ENCODE results near the gene ZNF488. TPM values are rescaled to one million over a fixed set of nuclear protein-coding genes. Genes with fewer than 3 reads are reported as not detected.

The ZNF488 gene
- total RNA-seq, 2 experiments from 2014 or later, result not detected

DNA sequence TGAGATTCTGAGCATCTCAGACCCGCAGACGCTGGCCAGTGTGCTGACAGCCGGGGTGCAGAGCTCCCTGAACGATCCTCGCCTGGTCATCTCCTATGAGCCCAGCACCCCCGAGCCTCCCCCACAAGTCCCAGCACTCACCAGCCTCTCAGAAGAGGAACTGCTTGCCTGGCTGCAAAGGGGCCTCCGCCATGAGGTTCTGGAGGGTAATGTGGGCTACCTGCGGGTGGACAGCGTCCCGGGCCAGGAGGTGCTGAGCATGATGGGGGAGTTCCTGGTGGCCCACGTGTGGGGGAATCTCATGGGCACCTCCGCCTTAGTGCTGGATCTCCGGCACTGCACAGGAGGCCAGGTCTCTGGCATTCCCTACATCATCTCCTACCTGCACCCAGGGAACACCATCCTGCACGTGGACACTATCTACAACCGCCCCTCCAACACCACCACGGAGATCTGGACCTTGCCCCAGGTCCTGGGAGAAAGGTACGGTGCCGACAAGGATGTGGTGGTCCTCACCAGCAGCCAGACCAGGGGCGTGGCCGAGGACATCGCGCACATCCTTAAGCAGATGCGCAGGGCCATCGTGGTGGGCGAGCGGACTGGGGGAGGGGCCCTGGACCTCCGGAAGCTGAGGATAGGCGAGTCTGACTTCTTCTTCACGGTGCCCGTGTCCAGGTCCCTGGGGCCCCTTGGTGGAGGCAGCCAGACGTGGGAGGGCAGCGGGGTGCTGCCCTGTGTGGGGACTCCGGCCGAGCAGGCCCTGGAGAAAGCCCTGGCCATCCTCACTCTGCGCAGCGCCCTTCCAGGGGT lies 35.2 kb downstream of the ZNF488 start:
- no peaks in the 10 kb centered on the region for H3K36me3 Mint-ChIP-seq (ENCODE audit: low read depth)
- no peak for DNase-seq
- no peaks in the 10 kb centered on the region for H3K9me3 Mint-ChIP-seq (ENCODE audit: insufficient read depth)
- CTCF ChIA-PET, result interaction anchor here (1.6 kb wide), 1 partner anchor 13 kb away, joined by 5 read pairs; no protein-coding TSS in a partner anchor
- no peaks in the 10 kb centered on the region for H3K27me3 Mint-ChIP-seq (ENCODE audit: low read depth)
- POLR2A ChIA-PET, result no interaction called here
- no peak overlapping the region for H3K4me3 Mint-ChIP-seq
- no peak for ATAC-seq
- no peak overlapping the region for H3K27ac Mint-ChIP-seq
- H3K4me1 Mint-ChIP-seq (ENCODE audit: low read depth), result no peaks in the 10 kb centered on the region

DNA sequence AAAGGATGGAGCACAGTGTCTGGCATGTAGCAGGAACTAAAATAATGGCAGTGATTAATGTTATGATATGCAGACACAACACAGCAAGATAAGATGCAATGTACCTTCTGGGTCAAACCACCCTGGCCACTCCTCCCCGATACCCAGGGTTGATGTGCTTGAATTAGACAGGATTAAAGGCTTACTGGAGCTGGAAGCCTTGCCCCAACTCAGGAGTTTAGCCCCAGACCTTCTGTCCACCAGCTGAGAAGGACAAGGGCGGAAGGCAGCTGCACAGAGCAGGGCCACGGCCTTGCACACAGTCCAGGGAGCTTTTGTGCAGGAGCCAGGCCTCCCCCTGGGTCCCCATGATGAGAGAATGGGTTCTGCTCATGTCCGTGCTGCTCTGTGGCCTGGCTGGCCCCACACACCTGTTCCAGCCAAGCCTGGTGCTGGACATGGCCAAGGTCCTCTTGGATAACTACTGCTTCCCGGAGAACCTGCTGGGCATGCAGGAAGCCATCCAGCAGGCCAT lies 35.9 kb downstream of the ZNF488 start, which contains the start of gene RBP3:
TSS of gene RBP3 (plus strand) at position 226 of the 514 bp plus-strand sequence. CDS start at position 348, 122 bp downstream.
- no peaks in the 10 kb centered on the region for H3K9me3 Mint-ChIP-seq (ENCODE audit: insufficient read depth)
- POLR2A ChIA-PET, result no interaction called here
- DNase-seq, result no peak
- H3K27me3 Mint-ChIP-seq (ENCODE audit: low read depth), result no peaks in the 10 kb centered on the region
- no peak within 1 kb of the TSS for H3K27ac Mint-ChIP-seq
- H3K4me3 Mint-ChIP-seq, result no peak within 1 kb of the TSS
- no peaks in the 10 kb centered on the region for H3K36me3 Mint-ChIP-seq (ENCODE audit: low read depth)
- no peaks in the 10 kb centered on the region for H3K4me1 Mint-ChIP-seq (ENCODE audit: low read depth)
- ATAC-seq, result no peak
- CTCF ChIA-PET, result interaction anchor here (1.0 to 1.6 kb wide), 2 partner anchors 12 to 14 kb away, joined by 4 to 5 read pairs; no protein-coding TSS in a partner anchor

DNA sequence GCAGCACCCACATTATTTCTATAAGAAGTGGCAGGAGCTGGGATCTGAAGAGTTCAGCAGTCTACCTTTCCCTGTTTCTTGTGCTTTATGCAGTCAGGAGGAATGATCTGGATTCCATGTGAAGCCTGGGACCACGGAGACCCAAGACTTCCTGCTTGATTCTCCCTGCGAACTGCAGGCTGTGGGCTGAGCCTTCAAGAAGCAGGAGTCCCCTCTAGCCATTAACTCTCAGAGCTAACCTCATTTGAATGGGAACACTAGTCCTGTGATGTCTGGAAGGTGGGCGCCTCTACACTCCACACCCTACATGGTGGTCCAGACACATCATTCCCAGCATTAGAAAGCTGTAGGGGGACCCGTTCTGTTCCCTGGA lies 36.8 kb downstream of the ZNF488 start:
- H3K4me1 Mint-ChIP-seq (ENCODE audit: low read depth), result no peaks in the 10 kb centered on the region

DNA sequence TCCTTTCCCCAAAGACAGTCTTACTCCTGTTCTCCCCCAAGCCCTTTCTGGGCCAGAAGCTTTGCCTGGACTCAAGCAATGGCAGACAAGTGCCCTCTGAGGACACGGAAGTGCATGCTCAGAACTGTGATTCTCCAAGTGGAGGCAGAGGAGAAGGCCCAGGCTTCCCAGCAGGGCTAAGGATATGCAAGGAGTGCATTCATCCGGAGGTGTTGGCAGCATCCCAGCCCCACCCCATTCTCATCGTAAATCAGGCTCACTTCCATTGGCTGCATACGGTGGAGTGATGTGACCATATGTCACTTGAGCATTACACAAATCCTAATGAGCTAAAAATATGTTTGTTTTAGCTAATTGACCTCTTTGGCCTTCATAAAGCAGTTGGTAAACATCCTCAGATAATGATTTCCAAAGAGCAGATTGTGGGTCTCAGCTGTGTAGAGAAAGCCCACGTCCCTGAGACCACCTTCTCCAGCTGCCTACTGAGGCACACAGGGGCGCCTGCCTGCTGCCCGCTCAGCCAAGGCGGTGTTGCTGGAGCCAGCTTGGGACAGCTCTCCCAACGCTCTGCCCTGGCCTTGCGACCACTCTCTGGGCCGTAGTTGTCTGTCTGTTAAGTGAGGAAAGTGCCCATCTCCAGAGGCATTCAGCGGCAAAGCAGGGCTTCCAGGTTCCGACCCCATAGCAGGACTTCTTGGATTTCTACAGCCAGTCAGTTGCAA lies 37.4 kb downstream of the ZNF488 start:
- Mint-ChIP-seq H3K27ac (no peak overlapping the region), H3K4me3 (no peak overlapping the region), H3K4me1 (ENCODE audit: low read depth) (no peaks in the 10 kb centered on the region), H3K27me3 (ENCODE audit: low read depth) (no peaks in the 10 kb centered on the region), H3K9me3 (ENCODE audit: insufficient read depth) (no peaks in the 10 kb centered on the region), H3K36me3 (ENCODE audit: low read depth) (no peaks in the 10 kb centered on the region)
- ATAC-seq (no peak), DNase-seq (no peak)
- ChIA-PET POLR2A (no interaction called here), CTCF (interaction anchor here (1.0 to 1.6 kb wide), 3 partner anchors 14 to 322 kb away, joined by 4 to 8 read pairs (median 5); no protein-coding TSS in a partner anchor)

More for the DNA sequence above, 36.8 kb downstream of the ZNF488 start:
- DNase-seq, result no peak
- no peak overlapping the region for H3K27ac Mint-ChIP-seq
- ChIA-PET POLR2A (no interaction called here), CTCF (interaction anchor here (1.0 to 1.6 kb wide), 3 partner anchors 13 to 322 kb away, joined by 4 to 8 read pairs (median 5); no protein-coding TSS in a partner anchor)
- no peak for ATAC-seq
- no peaks in the 10 kb centered on the region for H3K9me3 Mint-ChIP-seq (ENCODE audit: insufficient read depth)
- H3K36me3 Mint-ChIP-seq (ENCODE audit: low read depth), result no peaks in the 10 kb centered on the region
- no peak overlapping the region for H3K4me3 Mint-ChIP-seq
- no peaks in the 10 kb centered on the region for H3K27me3 Mint-ChIP-seq (ENCODE audit: low read depth)

DNA sequence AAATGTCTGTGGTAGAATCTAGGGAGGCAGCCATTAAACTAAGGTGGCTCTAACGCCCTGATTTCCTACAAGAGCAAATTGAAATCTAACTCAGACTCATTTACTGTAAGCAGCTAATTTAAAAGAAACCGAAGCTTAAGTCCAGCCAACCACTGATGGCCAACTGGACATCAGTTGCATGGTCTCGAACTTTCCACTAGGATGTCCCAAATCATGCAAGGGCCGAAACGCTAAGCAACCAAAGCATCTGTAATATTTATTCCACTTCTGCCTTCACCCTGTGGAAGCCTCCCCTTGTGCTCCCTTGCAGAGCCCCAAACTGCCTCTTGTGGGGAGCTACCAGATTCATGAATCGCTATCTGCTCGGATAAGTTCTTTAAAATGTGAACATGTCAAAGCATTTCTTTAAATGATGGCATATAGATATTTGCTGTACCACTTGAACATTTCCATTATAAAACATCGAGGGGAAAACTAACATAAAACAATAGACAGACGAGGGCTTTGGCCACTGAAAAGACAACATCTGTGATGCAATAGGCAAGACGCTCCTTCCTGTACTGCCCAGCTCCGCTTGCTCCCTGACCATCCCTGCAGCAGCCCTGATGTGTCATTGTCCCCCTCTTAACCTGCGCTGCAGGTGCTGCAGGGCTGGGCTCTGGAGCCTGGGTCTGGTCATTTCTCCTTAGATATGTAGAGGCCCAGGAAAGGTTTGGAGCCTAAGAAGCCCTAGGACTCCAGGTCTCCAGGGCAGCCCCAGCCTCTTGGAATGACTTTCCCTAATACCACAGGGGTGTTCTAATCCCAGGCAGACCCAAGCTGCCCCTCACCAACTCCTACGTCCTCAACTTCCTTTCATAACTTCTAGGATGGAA lies 38.9 kb downstream of the ZNF488 start:
- POLR2A ChIA-PET, result no interaction called here
- no peaks in the 10 kb centered on the region for H3K36me3 Mint-ChIP-seq (ENCODE audit: low read depth)
- H3K27ac Mint-ChIP-seq, result no peak overlapping the region
- H3K4me3 Mint-ChIP-seq, result no peak overlapping the region
- DNase-seq, result no peak
- CTCF ChIA-PET, result no interaction called here
- H3K4me1 Mint-ChIP-seq (ENCODE audit: low read depth), result no peaks in the 10 kb centered on the region
- H3K9me3 Mint-ChIP-seq (ENCODE audit: insufficient read depth), result no peaks in the 10 kb centered on the region
- H3K27me3 Mint-ChIP-seq (ENCODE audit: low read depth), result no peaks in the 10 kb centered on the region
- ATAC-seq, result no peak

DNA sequence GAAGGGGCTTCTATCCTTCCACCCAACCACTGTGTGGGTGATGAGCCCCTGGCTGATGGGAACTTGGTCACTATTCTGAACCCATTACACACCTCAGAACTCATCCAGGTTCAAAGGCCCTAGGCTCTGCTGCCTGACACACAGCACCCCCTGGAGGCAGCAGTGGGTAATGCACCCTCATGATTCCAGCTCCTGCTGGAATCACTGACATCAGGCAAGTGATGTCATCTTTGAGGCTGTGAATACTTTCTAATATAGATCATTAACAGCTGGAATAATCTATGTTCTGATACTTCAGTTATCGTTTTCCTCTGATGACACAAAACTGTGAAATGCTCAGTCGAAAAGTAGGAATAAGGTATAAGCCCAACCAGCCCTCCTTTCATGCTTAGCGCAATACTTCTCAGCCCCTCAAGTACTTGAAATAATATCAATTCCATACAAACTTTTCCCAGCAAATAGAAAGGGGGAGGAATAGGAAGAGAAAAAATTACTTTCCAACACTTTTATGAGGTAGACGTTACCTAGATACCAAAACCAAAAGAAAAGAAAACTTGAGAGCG lies 43.4 kb downstream of the ZNF488 start:
- Mint-ChIP-seq H3K4me1 (ENCODE audit: low read depth) (no peaks in the 10 kb centered on the region), H3K4me3 (no peak overlapping the region), H3K36me3 (ENCODE audit: low read depth) (no peaks in the 10 kb centered on the region), H3K27ac (no peak overlapping the region), H3K9me3 (ENCODE audit: insufficient read depth) (no peaks in the 10 kb centered on the region), H3K27me3 (ENCODE audit: low read depth) (no peaks in the 10 kb centered on the region)
- ChIA-PET POLR2A (no interaction called here), CTCF (interaction anchor here (0.6 to 2.4 kb wide), 15 partner anchors 13 to 339 kb away, joined by 3 to 14 read pairs (median 4); partner anchors contain the start of gene ZNF488)
- ATAC-seq (peak; percentile 49), DNase-seq (peak; percentile 76)

DNA sequence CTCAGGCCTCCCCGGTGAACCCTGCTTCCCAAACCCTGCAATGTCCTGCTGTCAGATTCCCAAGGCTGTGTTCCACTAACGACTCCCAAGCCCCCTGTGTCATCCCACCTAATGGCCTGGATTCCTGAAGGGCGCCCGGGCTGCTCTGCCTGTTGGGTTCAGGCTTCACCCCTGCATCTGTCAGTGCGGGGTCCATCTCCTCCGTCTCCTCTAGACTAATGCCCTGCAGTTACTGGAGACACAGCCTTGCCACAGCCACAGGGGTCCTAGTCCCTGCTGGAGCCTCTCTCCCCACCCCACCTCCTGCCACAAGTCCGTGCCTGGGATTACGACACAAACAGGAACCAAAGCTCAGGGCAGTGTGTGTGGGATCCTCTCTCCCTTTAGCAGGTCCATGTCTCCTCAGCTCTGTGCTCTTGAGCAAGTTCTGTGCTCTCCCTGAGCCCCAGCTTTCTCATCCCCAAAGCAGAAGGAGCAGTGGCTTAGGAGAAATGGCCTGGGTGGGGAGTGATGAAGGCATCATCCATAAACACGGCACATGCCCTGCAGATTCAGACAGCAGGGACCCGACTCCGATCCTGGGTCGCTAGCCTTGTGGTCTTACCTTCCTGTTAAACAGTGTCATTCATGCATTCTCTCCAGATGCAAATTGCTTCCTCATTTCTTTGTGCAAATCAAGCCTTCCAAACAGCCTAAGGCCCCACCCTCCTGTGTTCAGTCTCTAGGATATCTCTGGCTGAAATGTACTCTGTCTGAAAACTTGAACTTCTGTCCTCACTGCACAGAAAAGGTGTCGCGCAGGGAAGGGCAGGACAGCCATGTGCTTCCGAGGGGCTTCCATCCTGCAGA lies 44.1 kb downstream of the ZNF488 start:
- ATAC-seq, result no peak
- no peaks in the 10 kb centered on the region for H3K36me3 Mint-ChIP-seq (ENCODE audit: low read depth)
- no peak overlapping the region for H3K4me3 Mint-ChIP-seq
- no peaks in the 10 kb centered on the region for H3K27me3 Mint-ChIP-seq (ENCODE audit: low read depth)
- no peaks in the 10 kb centered on the region for H3K4me1 Mint-ChIP-seq (ENCODE audit: low read depth)
- no peak overlapping the region for H3K27ac Mint-ChIP-seq
- DNase-seq, result no peak
- ChIA-PET POLR2A (no interaction called here), CTCF (interaction anchor here (0.8 to 2.4 kb wide), 11 partner anchors 13 to 338 kb away, joined by 3 to 14 read pairs (median 5); partner anchors contain the start of gene ZNF488)
- no peaks in the 10 kb centered on the region for H3K9me3 Mint-ChIP-seq (ENCODE audit: insufficient read depth)

DNA sequence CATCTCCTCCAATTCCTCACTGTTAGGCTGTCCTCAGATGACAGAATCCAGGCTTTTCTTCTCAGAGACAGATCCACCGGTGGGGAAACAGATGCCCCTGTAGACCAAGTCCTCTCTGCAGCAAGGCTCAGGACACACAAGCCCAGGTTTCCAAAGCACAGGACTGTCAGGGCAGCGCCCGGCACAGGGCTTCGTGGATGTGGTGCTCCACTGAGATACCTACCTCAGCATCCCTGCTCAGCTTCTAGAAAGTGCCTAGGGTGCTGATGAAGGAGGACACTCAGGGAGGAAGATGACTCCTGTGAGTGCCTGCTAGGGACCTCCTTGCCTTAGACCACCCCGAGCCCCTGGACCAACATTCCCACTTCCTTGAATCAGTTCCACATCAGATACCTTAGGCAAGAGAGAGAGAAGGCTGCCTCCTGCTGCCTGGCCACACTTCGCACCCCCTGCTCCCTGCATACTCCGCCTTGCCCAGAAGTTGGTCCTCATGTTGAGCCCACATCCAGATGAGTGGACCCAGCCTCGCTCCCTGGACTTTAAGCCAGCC lies 44.8 kb downstream of the ZNF488 start:
- Mint-ChIP-seq H3K4me3 (no peak overlapping the region), H3K27me3 (ENCODE audit: low read depth) (no peaks in the 10 kb centered on the region), H3K36me3 (ENCODE audit: low read depth) (no peaks in the 10 kb centered on the region), H3K9me3 (ENCODE audit: insufficient read depth) (no peaks in the 10 kb centered on the region), H3K27ac (no peak overlapping the region), H3K4me1 (ENCODE audit: low read depth) (no peaks in the 10 kb centered on the region)
- POLR2A ChIA-PET, result no interaction called here
- DNase-seq (no peak), ATAC-seq (no peak)
- CTCF ChIA-PET, result interaction anchor here (1.0 to 2.4 kb wide), 4 partner anchors 26 to 315 kb away, joined by 3 to 14 read pairs (median 9); no protein-coding TSS in a partner anchor

DNA sequence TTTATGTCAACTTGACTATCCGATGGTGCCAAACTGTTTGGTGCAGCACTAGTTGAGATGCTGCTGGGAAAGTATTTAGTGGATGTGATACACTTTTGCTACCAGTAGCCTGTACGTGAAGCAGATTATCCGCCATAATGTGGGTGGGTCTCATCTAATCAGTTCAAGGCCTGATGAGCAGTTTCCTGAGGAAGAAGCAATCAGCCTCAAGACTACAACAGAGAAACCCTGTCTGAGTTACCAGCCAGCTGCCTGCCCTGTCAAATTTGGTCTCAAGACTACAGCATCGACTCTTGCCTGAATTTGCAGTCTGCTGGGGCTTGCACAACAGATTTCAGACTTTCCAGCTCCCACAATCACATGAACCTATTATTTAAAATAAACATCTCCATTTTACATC lies 46.8 kb downstream of the ZNF488 start:
- Mint-ChIP-seq H3K27me3 (ENCODE audit: low read depth) (peaks cover 2% of the 10 kb centered on the region), H3K9me3 (ENCODE audit: insufficient read depth) (no peaks in the 10 kb centered on the region), H3K4me3 (no peak overlapping the region), H3K4me1 (ENCODE audit: low read depth) (no peaks in the 10 kb centered on the region), H3K36me3 (ENCODE audit: low read depth) (no peaks in the 10 kb centered on the region), H3K27ac (no peak overlapping the region)
- no peak for ATAC-seq
- no peak for DNase-seq
- ChIA-PET CTCF (interaction anchor here (0.7 to 1.3 kb wide), 2 partner anchors 311 to 313 kb away, joined by 3 to 5 read pairs; no protein-coding TSS in a partner anchor), POLR2A (no interaction called here)

DNA sequence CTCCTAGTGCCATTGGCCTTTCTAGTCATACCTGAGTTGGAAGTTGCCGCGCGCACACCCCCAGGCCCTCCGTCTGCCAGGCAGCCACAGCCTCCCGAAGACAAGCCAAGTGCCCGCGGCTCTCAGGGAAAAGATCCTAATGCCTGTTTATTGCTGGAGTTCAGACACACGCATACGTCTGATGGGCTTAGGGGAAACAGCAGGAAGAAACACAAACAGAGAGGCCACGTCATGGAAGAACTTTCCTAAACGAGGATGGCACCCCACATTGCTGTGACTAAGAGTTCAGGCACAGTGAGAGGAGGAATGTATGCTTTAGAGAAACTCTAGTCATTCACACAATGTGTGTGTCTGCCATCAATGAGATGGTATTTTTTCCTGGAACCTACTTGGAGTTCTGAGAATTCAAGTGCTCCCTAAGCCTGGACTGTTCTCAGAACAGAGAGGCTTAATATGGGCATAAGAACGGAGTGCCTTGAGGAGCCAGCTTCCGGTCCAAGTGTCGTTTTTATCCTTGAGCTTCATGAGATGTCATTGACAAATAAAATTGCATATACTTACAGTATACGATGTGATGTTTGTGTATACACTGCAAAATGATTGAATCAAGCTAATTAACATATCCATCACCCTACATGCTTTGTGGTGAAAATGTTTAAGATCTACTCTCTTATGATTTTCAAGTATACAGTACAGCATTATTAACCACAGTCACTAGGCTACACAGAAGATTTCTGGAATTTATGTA lies 47.5 kb downstream of the ZNF488 start:
- Mint-ChIP-seq H3K36me3 (ENCODE audit: low read depth) (no peaks in the 10 kb centered on the region), H3K27me3 (ENCODE audit: low read depth) (peaks cover 2% of the 10 kb centered on the region), H3K27ac (no peak overlapping the region), H3K4me1 (ENCODE audit: low read depth) (no peaks in the 10 kb centered on the region), H3K4me3 (no peak overlapping the region), H3K9me3 (ENCODE audit: insufficient read depth) (no peaks in the 10 kb centered on the region)
- CTCF ChIA-PET, result interaction anchor here (0.7 to 1.3 kb wide), 2 partner anchors 311 to 312 kb away, joined by 3 to 5 read pairs; no protein-coding TSS in a partner anchor
- DNase-seq (no peak), ATAC-seq (no peak)
- POLR2A ChIA-PET, result no interaction called here

Measured in activated CD8-positive, alpha-beta T cell treated with anti-CD3 and anti-CD28 coated beads, Interleukin-2, amount 10 ng/mL, durations not matched to agents 7 days and 5 days (primary cell).